ENCODE results near the gene IDNK. TPM values are rescaled to one million over a fixed set of nuclear protein-coding genes. Genes with fewer than 3 reads are reported as not detected.
A peak's percentile ranks its signal among the peaks of the same experiment; 100 is the strongest.

Gene IDNK
- total RNA-seq, 1 experiment from 2014 or later = 0.50 TPM

DNA sequence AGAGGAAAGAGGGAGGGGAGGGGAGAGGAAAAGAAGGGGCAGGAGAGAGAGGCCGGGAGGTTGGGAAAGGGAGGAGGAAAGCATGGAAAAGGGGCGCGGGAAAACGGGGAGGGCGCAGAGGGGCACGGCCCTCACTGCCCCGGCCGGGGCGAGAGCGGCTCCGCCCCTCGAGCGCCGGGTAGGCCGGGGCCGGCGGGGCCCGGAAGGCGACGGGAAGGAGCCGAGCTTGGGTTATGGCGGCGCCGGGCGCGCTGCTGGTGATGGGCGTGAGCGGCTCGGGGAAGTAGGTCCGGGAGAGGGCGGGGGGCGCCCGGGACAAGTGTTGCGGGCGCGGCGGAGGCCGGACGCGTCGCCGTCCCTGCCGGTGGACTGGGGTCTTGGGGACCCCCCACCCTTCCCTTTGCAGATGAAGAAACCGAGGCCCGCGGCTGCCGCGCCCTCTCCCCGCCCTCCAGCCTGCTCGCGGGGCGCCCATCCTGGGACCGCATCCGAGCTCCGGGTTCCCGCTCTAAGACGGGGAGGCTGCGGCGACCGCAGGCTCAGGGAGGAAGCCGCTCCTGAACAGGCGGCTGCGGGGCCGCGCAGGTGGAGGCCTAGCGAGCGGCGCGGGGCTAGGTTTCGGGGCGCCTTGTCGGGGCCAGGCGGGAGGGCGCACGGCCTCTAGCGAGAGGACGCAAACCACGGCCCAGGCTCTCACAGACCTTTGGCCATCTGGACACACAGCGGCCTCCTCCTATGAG is at the start of gene IDNK (continued):
- TF ChIP-seq, protein P1, sequence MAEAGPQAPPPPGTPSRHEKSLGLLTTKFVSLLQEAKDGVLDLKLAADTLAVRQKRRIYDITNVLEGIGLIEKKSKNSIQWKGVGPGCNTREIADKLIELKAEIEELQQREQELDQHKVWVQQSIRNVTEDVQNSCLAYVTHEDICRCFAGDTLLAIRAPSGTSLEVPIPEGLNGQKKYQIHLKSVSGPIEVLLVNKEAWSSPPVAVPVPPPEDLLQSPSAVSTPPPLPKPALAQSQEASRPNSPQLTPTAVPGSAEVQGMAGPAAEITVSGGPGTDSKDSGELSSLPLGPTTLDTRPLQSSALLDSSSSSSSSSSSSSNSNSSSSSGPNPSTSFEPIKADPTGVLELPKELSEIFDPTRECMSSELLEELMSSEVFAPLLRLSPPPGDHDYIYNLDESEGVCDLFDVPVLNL (CRISPR knock-in tag; IDR thresholded peaks at IDR 0.05; ENCODE audit: borderline replicate concordance, low read depth) = peak; percentile 68; the same call in 1 of the 2 replicates
- peak; percentile 41; the same call in 1 of the 2 replicates for TF ChIP-seq JUN (CRISPR knock-in tag; IDR thresholded peaks at IDR 0.05)
- TF ChIP-seq CREM (CRISPR knock-in tag; IDR thresholded peaks at IDR 0.05) = no peak
- TF ChIP-seq, protein P2, sequence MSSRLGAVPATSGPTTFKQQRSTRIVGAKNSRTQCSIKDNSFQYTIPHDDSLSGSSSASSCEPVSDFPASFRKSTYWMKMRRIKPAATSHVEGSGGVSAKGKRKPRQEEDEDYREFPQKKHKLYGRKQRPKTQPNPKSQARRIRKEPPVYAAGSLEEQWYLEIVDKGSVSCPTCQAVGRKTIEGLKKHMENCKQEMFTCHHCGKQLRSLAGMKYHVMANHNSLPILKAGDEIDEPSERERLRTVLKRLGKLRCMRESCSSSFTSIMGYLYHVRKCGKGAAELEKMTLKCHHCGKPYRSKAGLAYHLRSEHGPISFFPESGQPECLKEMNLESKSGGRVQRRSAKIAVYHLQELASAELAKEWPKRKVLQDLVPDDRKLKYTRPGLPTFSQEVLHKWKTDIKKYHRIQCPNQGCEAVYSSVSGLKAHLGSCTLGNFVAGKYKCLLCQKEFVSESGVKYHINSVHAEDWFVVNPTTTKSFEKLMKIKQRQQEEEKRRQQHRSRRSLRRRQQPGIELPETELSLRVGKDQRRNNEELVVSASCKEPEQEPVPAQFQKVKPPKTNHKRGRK (CRISPR knock-in tag; IDR thresholded peaks at IDR 0.05; ENCODE audit: borderline replicate concordance) = 0 out of 2 replicates have a peak, but pooled peaks have one; percentile 22
- TF ChIP-seq NR3C1 (CRISPR knock-in tag; conservative IDR thresholded peaks at IDR 0.05; ENCODE audit: low read depth) = 0 out of 2 replicates have a peak, but pooled peaks have one; percentile 21
- TF ChIP-seq FOXP1 (CRISPR knock-in tag; IDR thresholded peaks at IDR 0.05; ENCODE audit: borderline replicate concordance) = peak; percentile 55; the same call in 1 of the 2 replicates
- TF ChIP-seq ZNF232 (CRISPR knock-in tag; IDR thresholded peaks at IDR 0.05) = no peak

DNA sequence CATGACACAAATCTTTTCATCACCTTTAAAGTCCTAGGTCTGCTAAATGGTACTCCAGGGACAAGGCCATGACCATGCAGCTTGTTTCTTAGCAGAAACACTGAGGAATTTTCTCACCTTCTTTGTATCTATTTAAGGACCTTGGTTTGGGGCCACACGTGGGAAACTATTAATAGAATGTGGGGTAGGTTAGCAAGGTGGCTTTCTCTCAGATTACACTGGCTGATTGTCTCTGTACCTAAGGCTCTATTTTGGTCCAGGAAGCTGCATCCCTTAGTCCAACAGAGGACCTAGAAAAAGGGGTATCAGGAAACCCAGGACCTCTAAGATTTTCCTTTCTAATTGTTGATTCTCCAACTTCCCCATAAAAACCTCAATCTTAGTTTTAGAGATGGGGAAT is 48.5 kb upstream of the IDNK start:
- H3K36me3 Mint-ChIP-seq = peaks cover 5% of the 10 kb centered on the region; the same call in 1 of the 2 replicates
- DNase-seq (ENCODE audit: low spot score) (no peak), ATAC-seq (no peak)
- TF ChIP-seq, protein P3, sequence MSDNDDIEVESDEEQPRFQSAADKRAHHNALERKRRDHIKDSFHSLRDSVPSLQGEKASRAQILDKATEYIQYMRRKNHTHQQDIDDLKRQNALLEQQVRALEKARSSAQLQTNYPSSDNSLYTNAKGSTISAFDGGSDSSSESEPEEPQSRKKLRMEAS (CRISPR knock-in tag; IDR thresholded peaks at IDR 0.05) = no peak
- TF ChIP-seq CREM (CRISPR knock-in tag; IDR thresholded peaks at IDR 0.05) = no peak
- no peak for TF ChIP-seq FOXJ3 (CRISPR knock-in tag; IDR thresholded peaks at IDR 0.05; ENCODE audit: borderline replicate concordance)
- no peak for TF ChIP-seq TCF7 (CRISPR knock-in tag; IDR thresholded peaks at IDR 0.05; ENCODE audit: low read depth)
- no peak for TF ChIP-seq CBFB (CRISPR knock-in tag; IDR thresholded peaks at IDR 0.05; ENCODE audit: low read depth)
- TF ChIP-seq, protein P2 (CRISPR knock-in tag; IDR thresholded peaks at IDR 0.05; ENCODE audit: borderline replicate concordance) = no peak
- no peak for TF ChIP-seq NFYB (CRISPR knock-in tag; conservative IDR thresholded peaks at IDR 0.05; ENCODE audit: low read depth)
- TF ChIP-seq TEAD1 (CRISPR knock-in tag; IDR thresholded peaks at IDR 0.05) = no peak
- TF ChIP-seq, protein P4, sequence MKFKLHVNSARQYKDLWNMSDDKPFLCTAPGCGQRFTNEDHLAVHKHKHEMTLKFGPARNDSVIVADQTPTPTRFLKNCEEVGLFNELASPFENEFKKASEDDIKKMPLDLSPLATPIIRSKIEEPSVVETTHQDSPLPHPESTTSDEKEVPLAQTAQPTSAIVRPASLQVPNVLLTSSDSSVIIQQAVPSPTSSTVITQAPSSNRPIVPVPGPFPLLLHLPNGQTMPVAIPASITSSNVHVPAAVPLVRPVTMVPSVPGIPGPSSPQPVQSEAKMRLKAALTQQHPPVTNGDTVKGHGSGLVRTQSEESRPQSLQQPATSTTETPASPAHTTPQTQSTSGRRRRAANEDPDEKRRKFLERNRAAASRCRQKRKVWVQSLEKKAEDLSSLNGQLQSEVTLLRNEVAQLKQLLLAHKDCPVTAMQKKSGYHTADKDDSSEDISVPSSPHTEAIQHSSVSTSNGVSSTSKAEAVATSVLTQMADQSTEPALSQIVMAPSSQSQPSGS (CRISPR knock-in tag; IDR thresholded peaks at IDR 0.05; ENCODE audit: borderline replicate concordance, low read depth) = no peak
- TF ChIP-seq, protein P5, sequence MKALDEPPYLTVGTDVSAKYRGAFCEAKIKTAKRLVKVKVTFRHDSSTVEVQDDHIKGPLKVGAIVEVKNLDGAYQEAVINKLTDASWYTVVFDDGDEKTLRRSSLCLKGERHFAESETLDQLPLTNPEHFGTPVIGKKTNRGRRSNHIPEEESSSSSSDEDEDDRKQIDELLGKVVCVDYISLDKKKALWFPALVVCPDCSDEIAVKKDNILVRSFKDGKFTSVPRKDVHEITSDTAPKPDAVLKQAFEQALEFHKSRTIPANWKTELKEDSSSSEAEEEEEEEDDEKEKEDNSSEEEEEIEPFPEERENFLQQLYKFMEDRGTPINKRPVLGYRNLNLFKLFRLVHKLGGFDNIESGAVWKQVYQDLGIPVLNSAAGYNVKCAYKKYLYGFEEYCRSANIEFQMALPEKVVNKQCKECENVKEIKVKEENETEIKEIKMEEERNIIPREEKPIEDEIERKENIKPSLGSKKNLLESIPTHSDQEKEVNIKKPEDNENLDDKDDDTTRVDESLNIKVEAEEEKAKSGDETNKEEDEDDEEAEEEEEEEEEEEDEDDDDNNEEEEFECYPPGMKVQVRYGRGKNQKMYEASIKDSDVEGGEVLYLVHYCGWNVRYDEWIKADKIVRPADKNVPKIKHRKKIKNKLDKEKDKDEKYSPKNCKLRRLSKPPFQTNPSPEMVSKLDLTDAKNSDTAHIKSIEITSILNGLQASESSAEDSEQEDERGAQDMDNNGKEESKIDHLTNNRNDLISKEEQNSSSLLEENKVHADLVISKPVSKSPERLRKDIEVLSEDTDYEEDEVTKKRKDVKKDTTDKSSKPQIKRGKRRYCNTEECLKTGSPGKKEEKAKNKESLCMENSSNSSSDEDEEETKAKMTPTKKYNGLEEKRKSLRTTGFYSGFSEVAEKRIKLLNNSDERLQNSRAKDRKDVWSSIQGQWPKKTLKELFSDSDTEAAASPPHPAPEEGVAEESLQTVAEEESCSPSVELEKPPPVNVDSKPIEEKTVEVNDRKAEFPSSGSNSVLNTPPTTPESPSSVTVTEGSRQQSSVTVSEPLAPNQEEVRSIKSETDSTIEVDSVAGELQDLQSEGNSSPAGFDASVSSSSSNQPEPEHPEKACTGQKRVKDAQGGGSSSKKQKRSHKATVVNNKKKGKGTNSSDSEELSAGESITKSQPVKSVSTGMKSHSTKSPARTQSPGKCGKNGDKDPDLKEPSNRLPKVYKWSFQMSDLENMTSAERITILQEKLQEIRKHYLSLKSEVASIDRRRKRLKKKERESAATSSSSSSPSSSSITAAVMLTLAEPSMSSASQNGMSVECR (CRISPR knock-in tag; IDR thresholded peaks at IDR 0.05; ENCODE audit: borderline replicate concordance) = no peak
- no peak for TF ChIP-seq OVOL2 (CRISPR knock-in tag; IDR thresholded peaks at IDR 0.05; ENCODE audit: borderline replicate concordance)
- TF ChIP-seq, protein P6, sequence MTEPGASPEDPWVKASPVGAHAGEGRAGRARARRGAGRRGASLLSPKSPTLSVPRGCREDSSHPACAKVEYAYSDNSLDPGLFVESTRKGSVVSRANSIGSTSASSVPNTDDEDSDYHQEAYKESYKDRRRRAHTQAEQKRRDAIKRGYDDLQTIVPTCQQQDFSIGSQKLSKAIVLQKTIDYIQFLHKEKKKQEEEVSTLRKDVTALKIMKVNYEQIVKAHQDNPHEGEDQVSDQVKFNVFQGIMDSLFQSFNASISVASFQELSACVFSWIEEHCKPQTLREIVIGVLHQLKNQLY (CRISPR knock-in tag; IDR thresholded peaks at IDR 0.05) = no peak
- TF ChIP-seq RORB (CRISPR knock-in tag; IDR thresholded peaks at IDR 0.05) = no peak
- TF ChIP-seq TEAD4 (CRISPR knock-in tag; IDR thresholded peaks at IDR 0.05) = no peak
- TF ChIP-seq ZNF317 (CRISPR knock-in tag; IDR thresholded peaks at IDR 0.05; ENCODE audit: borderline replicate concordance, low read depth) = no peak
- TF ChIP-seq, protein P7, sequence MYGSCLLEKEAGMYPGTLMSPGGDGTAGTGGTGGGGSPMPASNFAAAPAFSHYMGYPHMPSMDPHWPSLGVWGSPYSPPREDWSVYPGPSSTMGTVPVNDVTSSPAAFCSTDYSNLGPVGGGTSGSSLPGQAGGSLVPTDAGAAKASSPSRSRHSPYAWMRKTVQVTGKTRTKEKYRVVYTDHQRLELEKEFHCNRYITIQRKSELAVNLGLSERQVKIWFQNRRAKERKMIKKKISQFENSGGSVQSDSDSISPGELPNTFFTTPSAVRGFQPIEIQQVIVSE (CRISPR knock-in tag; IDR thresholded peaks at IDR 0.05; ENCODE audit: borderline replicate concordance) = no peak
- TF ChIP-seq TP53 (CRISPR knock-in tag; IDR thresholded peaks at IDR 0.05) = no peak
- peaks cover 19% of the 10 kb centered on the region for H3K9me3 Mint-ChIP-seq
- POLR2A ChIA-PET = no interaction called here
- H3K4me1 Mint-ChIP-seq = no peaks in the 10 kb centered on the region
- CTCF ChIA-PET = interaction anchor here (0.6 to 1.6 kb wide), 3 partner anchors 36 to 1685 kb away, joined by 5 to 7 read pairs (median 5); partner anchors contain the start of gene FRMD3
- no peaks in the 10 kb centered on the region for H3K27me3 Mint-ChIP-seq (ENCODE audit: low read depth)
- no peak overlapping the region for H3K27ac Mint-ChIP-seq
- no peak overlapping the region for H3K4me3 Mint-ChIP-seq

Measured in WTC11 (cell line).